GM19351 (cell line): ENCODE measurements around the gene RASIP1.
"Not testable (repeated sequence)": the region's sequence is repeated elsewhere in the genome, so short reads cannot be mapped to it uniquely, and the experiment has no call there.

Experiments
- ATAC-seq: cut with Tn5 transposase; IDR thresholded peaks from one replicate; pipeline ENCODE4 v1.9.1; 2021; ENCODE audit warnings: mild to moderate bottlenecking, moderate library complexity; ENCODE audit not compliant: unreplicated experiment

RASIP1 gene

GRCh38 chr19:48737360-48737998, 2.9 kb downstream of the RASIP1 start:
- no peak for ATAC-seq

DNA sequence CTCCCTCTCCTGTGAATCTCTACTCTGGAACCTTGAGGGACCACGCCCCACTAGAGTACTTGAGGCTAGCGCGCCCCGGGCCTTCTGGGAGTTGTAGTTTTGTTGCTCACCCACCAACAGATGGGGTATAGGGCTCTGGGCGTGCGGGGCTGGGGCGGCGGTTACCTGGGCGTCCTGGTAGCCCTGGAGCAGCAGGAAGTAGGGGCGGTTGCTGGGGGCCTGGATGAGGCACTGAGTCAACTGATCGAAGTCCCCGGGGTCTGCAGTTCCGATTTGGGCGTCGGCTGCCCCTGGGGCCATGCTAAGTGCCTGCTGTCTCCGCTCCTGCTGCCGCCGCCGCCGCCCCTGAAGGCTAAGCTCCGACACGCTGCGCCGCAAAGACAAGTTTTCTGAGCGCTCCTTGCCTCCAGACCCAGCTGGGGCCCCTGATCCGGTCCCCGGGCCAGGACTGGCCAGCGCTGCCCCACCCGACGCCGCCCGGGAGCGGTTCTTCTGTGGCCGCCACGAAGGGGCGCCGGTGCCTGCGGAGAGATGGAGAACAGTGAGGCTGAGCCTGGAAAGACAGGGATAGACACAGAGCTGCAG, 5.3 kb downstream of the RASIP1 start:
- no peak for ATAC-seq

DNA sequence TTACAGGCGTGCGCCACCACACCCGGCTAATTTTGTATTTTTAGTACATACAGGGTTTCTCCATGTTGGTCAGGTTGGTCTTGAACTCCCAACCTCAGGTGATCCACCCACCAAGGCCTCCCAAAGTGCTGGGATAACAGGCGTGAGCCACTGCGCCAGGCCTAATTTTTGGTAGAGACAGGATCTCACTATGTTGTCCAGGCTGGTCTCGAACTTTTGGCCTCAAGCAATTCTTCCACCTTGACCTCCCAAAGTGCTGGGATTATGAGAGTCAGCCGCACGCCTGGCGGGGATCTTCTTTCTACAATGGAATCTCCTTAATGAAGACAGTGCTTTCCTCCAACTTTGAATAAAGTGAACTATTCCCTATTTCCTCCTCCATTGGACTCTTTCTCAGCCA, 5.8 kb downstream of the RASIP1 start:
- ATAC-seq = no peak

DNA sequence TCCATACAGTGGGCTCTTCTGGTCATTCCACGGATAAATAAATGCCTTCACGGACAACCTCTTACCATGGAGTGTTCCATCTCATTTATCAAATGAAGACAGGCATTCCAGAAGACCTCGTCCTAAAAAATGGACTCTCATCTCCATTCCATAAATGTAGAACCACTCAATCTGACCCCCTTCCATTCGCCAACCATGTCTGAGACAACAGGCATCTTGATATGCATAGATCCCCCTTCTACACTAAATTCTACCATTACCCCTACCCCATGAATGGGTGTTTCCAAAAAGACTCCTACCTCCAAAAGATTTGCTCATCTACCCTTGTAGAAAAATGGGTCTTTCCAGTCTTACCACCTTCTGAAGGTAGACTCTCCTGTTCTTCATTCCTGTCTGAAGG, 9.0 kb downstream of the RASIP1 start:
- ATAC-seq = no peak

- ATAC-seq = no peak
These were observed 11.3 kb downstream of the RASIP1 start for GRCh38 chr19:48728911-48729664.

- ATAC-seq = no peak
These were observed 13.9 kb downstream of the RASIP1 start for GRCh38 chr19:48726556-48726955.

GRCh38 chr19:48724796-48725753, 15.3 kb downstream of the RASIP1 start:
- no peak for ATAC-seq

- ATAC-seq = no peak
These were observed 18.2 kb downstream of the RASIP1 start for GRCh38 chr19:48722196-48722708.

GRCh38 chr19:48720613-48721296, 19.7 kb downstream of the RASIP1 start:
- ATAC-seq = peak; percentile 80

GRCh38 chr19:48720251-48720612, 20.2 kb downstream of the RASIP1 start:
- peak; percentile 23 for ATAC-seq

DNA sequence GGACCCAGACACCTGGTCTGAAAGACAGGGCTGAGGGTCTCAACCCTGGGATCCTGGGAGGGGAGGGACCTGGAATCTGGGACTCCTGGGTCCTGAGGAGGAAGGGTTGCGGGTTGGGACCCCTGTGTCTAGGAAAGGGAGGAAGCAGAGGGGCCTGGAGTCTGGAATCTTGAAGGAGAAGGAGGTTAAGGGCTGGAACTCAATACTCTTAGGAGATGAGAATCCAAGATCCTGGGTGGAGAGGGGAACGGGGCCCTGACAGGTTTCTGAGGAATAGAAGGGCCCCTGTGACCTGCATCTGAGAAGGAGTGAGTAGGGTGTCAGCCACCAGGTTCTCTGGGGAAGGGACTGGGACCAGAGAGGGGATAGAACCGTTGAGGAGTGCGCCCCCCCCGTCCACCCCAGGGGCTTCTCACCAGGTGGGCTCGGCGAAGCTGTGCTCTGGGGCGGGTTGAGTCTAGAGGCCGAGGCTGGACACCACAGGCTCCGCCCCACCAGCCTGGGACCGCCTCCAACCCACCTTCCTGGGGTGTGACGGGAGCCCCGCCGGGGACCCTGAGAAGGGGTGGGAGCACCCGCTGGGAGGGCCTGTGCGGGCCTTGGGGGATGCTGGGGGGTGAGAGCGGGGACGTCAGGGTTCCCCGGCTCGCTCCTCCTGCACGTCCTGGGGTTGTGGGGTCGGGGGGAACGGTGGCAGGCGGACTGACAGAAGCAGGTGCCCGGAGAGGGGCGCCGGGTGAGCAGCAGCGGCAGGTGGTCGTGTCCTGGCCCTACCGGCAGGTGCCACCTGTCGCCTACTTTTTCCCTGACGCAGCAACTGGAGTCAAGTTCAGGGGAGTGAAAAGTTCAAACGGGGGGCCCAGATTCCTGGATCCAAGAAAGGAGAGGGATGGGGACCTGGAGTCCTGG, 20.9 kb downstream of the RASIP1 start, which contains the start of gene MAMSTR:
TSS of gene MAMSTR (minus strand) at position 463 of the 909 bp plus-strand sequence. CDS start 694 bp downstream, outside the sequence.
- ATAC-seq = no peak

- ATAC-seq = no peak
These were observed 21.6 kb downstream of the RASIP1 start for GRCh38 chr19:48718711-48719231.

GRCh38 chr19:48718106-48718505, 22.3 kb downstream of the RASIP1 start:
- ATAC-seq = not testable (repeated sequence)

GRCh38 chr19:48716562-48717291, 23.7 kb downstream of the RASIP1 start:
- no peak for ATAC-seq

DNA sequence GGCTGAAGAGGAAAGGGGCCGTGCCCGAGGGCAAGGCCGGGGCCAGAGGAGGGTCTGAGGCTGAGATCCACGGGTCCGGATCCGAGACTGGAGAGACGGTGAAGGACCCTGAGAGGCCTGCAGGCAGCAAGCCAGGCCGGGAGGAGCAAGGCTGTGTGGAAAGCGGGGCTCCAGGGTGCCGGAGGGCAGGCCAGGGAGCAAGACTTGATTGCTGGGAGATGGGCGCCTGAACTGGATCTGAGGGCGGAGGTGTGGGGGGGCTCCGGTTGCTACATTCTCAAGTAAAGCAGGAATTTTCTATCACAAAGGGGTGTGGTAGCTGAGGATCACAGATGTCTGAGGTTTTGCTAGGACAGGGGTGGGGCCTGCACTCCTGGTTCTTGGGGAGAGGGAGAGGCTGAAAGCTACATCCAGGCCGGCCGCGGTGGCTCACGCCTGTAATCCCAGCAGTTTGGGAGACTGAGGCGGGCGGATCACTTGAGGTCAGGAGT, 24.7 kb downstream of the RASIP1 start:
- no peak for ATAC-seq

GRCh38 chr19:48714759-48715675, 25.4 kb downstream of the RASIP1 start:
- no peak for ATAC-seq
